ENCODE measurements around the gene CCDC85B. TPM values are rescaled to one million over a fixed set of nuclear protein-coding genes. Genes with fewer than 3 reads are reported as not detected.

CCDC85B gene
- total and polyA plus RNA-seq, 2 donors, result 6.9 to 84.1 TPM

- H3K4me3 ChIP-seq (ENCODE audit: low read depth, low read length), result no peak overlapping the region
- WGBS, result 87% methylated on average over 6 of the region's 6 CpGs
- peaks cover 5% of the 10 kb centered on the region for H3K36me3 ChIP-seq (ENCODE audit: insufficient read depth)
- DNase-seq (ENCODE audit: extremely low spot score), result no peak
- no peak overlapping the region for H3K27ac ChIP-seq (ENCODE audit: low read depth)
- no peaks in the 10 kb centered on the region for H3K4me1 ChIP-seq (ENCODE audit: insufficient read depth)
Observed at GRCh38 chr11:65853246-65853979, 37.1 kb upstream of the CCDC85B start.

- Histone ChIP-seq H3K36me3 (ENCODE audit: insufficient read depth) (peaks cover 5% of the 10 kb centered on the region), H3K27ac (ENCODE audit: low read depth) (no peak overlapping the region), H3K4me3 (ENCODE audit: low read depth, low read length) (no peak overlapping the region), H3K4me1 (ENCODE audit: insufficient read depth) (no peaks in the 10 kb centered on the region)
- DNase-seq (ENCODE audit: extremely low spot score), result no peak
- 89% methylated on average over 4 of the region's 4 CpGs for WGBS
Observed at GRCh38 chr11:65854161-65854592, 36.3 kb upstream of the CCDC85B start.

GRCh38 chr11:65854852-65855837 lies 35.3 kb upstream of the CCDC85B start:
- no peak overlapping the region for H3K4me3 ChIP-seq (ENCODE audit: low read depth, low read length)
- H3K4me1 ChIP-seq (ENCODE audit: insufficient read depth), result no peaks in the 10 kb centered on the region
- WGBS, result 71% methylated on average over 15 of the region's 15 CpGs
- peaks cover 5% of the 10 kb centered on the region for H3K36me3 ChIP-seq (ENCODE audit: insufficient read depth)
- DNase-seq (ENCODE audit: extremely low spot score), result no peak
- no peak overlapping the region for H3K27ac ChIP-seq (ENCODE audit: low read depth)

GRCh38 chr11:65855927-65856363 lies 34.5 kb upstream of the CCDC85B start:
- no peak for DNase-seq (ENCODE audit: extremely low spot score)
- H3K36me3 ChIP-seq (ENCODE audit: insufficient read depth), result peaks cover 5% of the 10 kb centered on the region
- no peaks in the 10 kb centered on the region for H3K4me1 ChIP-seq (ENCODE audit: insufficient read depth)
- 78% methylated on average over 15 of the region's 15 CpGs for WGBS
- H3K4me3 ChIP-seq (ENCODE audit: low read depth, low read length), result no peak overlapping the region
- H3K27ac ChIP-seq (ENCODE audit: low read depth), result no peak overlapping the region

- WGBS, result 1% methylated on average over 57 of the region's 57 CpGs
- Histone ChIP-seq H3K27ac (ENCODE audit: low read depth) (peak overlapping the region; percentile 93), H3K4me1 (ENCODE audit: insufficient read depth) (no peaks in the 10 kb centered on the region), H3K36me3 (ENCODE audit: insufficient read depth) (peaks cover 5% of the 10 kb centered on the region), H3K4me3 (ENCODE audit: low read depth, low read length) (peak overlapping the region; percentile 91)
- DNase-seq (ENCODE audit: extremely low spot score), result no peak
Observed at GRCh38 chr11:65856689-65857499, 33.6 kb upstream of the CCDC85B start.

- H3K4me1 ChIP-seq (ENCODE audit: insufficient read depth), result no peaks in the 10 kb centered on the region
- peak overlapping the region; percentile 91 for H3K4me3 ChIP-seq (ENCODE audit: low read depth, low read length)
- no peak for DNase-seq (ENCODE audit: extremely low spot score)
- under 1% methylated on average over 48 of the region's 49 CpGs for WGBS
- H3K27ac ChIP-seq (ENCODE audit: low read depth), result peak overlapping the region; percentile 93
- peaks cover 3% of the 10 kb centered on the region for H3K36me3 ChIP-seq (ENCODE audit: insufficient read depth)
Observed at GRCh38 chr11:65857500-65857852, 33.0 kb upstream of the CCDC85B start.

- peak within 1 kb of the TSS; percentile 95 for H3K27ac ChIP-seq (ENCODE audit: low read depth)
- DNase-seq (ENCODE audit: extremely low spot score), result peak; percentile 91
- no peaks in the 10 kb centered on the region for H3K36me3 ChIP-seq (ENCODE audit: insufficient read depth)
- no peaks in the 10 kb centered on the region for H3K4me1 ChIP-seq (ENCODE audit: insufficient read depth)
- under 1% methylated on average over 92 of the region's 92 CpGs for WGBS
- H3K4me3 ChIP-seq (ENCODE audit: low read depth, low read length), result peak within 1 kb of the TSS; percentile 91
Observed at GRCh38 chr11:65857853-65858680, 32.4 kb upstream of the CCDC85B start, which contains the start of gene CFL1. Gene CFL1 (minus strand): TSS chr11:65858180. CDS start chr11:65858099, 81 bp downstream.

- no peaks in the 10 kb centered on the region for H3K4me1 ChIP-seq (ENCODE audit: insufficient read depth)
Observed at GRCh38 chr11:65858681-65859087, 31.8 kb upstream of the CCDC85B start.

GRCh38 chr11:65859095-65859811 lies 31.2 kb upstream of the CCDC85B start:
- peak overlapping the region; percentile 95 for H3K27ac ChIP-seq (ENCODE audit: low read depth)
- WGBS, result under 1% methylated on average over 46 of the region's 46 CpGs
- no peaks in the 10 kb centered on the region for H3K4me1 ChIP-seq (ENCODE audit: insufficient read depth)
- H3K36me3 ChIP-seq (ENCODE audit: insufficient read depth), result no peaks in the 10 kb centered on the region
- DNase-seq (ENCODE audit: extremely low spot score), result peak; percentile 94
- peak overlapping the region; percentile 34 for H3K4me3 ChIP-seq (ENCODE audit: low read depth, low read length)

More at GRCh38 chr11:65858681-65859087, 31.8 kb upstream of the CCDC85B start:
- Histone ChIP-seq H3K4me3 (ENCODE audit: low read depth, low read length) (peak overlapping the region; percentile 34), H3K36me3 (ENCODE audit: insufficient read depth) (no peaks in the 10 kb centered on the region), H3K27ac (ENCODE audit: low read depth) (peak overlapping the region; percentile 95)
- WGBS, result under 1% methylated on average over 10 of the region's 10 CpGs
- no peak for DNase-seq (ENCODE audit: extremely low spot score)

- H3K4me1 ChIP-seq (ENCODE audit: insufficient read depth), result no peaks in the 10 kb centered on the region
- no peak for DNase-seq (ENCODE audit: extremely low spot score)
- 1% methylated on average over 16 of the region's 16 CpGs for WGBS
Observed at GRCh38 chr11:65859812-65860277, 30.6 kb upstream of the CCDC85B start.

GRCh38 chr11:65860278-65861164 lies 30.0 kb upstream of the CCDC85B start, which contains the start of gene MUS81:
Gene MUS81 (plus strand): TSS chr11:65860433. CDS start chr11:65860754, 321 bp downstream.
- H3K36me3 ChIP-seq (ENCODE audit: insufficient read depth), result no peaks in the 10 kb centered on the region
- DNase-seq (ENCODE audit: extremely low spot score), result peak; percentile 97
- WGBS, result under 1% methylated on average over 78 of the region's 78 CpGs
- peak within 1 kb of the TSS; percentile 95 for H3K27ac ChIP-seq (ENCODE audit: low read depth)
- peak within 1 kb of the TSS; percentile 72 for H3K4me3 ChIP-seq (ENCODE audit: low read depth, low read length)
- no peaks in the 10 kb centered on the region for H3K4me1 ChIP-seq (ENCODE audit: insufficient read depth)

More at GRCh38 chr11:65859812-65860277, 30.6 kb upstream of the CCDC85B start:
- H3K36me3 ChIP-seq (ENCODE audit: insufficient read depth), result no peaks in the 10 kb centered on the region
- peak overlapping the region; percentile 21 for H3K4me3 ChIP-seq (ENCODE audit: low read depth, low read length)
- peak overlapping the region; percentile 95 for H3K27ac ChIP-seq (ENCODE audit: low read depth)
